Tibial artery (tissue), 4 donors: ENCODE measurements around the gene GDI1.
A peak's percentile ranks its signal among the peaks of the same experiment; 100 is the strongest.

Source experiments
- DNase-seq, 2 donors: peaks; one replicate each; pipeline ENCODE4 v3.0.0-alpha.2; 2019
- H3K27ac ChIP-seq, 2 donors: fragments of 200-600 bp; sonication (generic) in 1 of 2; 1 replicate in 1 of 2; 2 replicates in 1 of 2; pipeline ENCODE4 v1.5.1; 2018 to 2019; ENCODE audit warnings: mild to moderate bottlenecking in 1 of 2
- H3K27me3 ChIP-seq, 2 donors: fragments of 200-600 bp; sonication (generic) in 1 of 2; one replicate each; pipeline versions ENCODE4 v1.5.1 to v1.6.0; 2016 to 2019
- H3K36me3 ChIP-seq, 3 donors: fragments of 200-600 bp; sonication (generic) in 2 of 3; one replicate each; pipeline ENCODE4 v1.5.1; 2016 to 2019; ENCODE audit warnings: mild to moderate bottlenecking in 2 of 3
- H3K4me1 ChIP-seq, 4 donors: fragments of 200-600 bp; sonication (generic) in 2 of 4; 1 replicate in 3 of 4; 2 replicates in 1 of 4; pipeline ENCODE4 v1.5.1; 2016 to 2019
- H3K4me3 ChIP-seq, 2 donors: fragments of 200-600 bp; sonication (generic) in 1 of 2; 1 replicate in 1 of 2; 2 replicates in 1 of 2; pipeline ENCODE4 v1.5.1; 2018 to 2019; ENCODE audit warnings: mild to moderate bottlenecking in 2 of 2
- H3K9me3 ChIP-seq, 3 donors: fragments of 200-600 bp; sonication (generic) in 1 of 3; one replicate each; pipeline ENCODE4 v1.5.1; 2016 to 2019
- CTCF ChIP-seq, 2 experiments: fragments of 200-600 bp in 1 of 2; fragments of 450-650 bp in 1 of 2; IDR thresholded peaks; one replicate each; pipeline ENCODE4 v1.5.1; 2017 to 2019; ENCODE audit warnings: antibody characterized with exemption in 2 of 2, mild to moderate bottlenecking in 1 of 2, moderate library complexity in 1 of 2
- intact Hi-C: fragments of 100-400 bp; cut with DNase I; formaldehyde crosslinking; loops from one replicate; pipeline ENCODE4 v1.15.0; 2023; ENCODE audit warnings: low total_unique reads

GDI1 gene

DNA sequence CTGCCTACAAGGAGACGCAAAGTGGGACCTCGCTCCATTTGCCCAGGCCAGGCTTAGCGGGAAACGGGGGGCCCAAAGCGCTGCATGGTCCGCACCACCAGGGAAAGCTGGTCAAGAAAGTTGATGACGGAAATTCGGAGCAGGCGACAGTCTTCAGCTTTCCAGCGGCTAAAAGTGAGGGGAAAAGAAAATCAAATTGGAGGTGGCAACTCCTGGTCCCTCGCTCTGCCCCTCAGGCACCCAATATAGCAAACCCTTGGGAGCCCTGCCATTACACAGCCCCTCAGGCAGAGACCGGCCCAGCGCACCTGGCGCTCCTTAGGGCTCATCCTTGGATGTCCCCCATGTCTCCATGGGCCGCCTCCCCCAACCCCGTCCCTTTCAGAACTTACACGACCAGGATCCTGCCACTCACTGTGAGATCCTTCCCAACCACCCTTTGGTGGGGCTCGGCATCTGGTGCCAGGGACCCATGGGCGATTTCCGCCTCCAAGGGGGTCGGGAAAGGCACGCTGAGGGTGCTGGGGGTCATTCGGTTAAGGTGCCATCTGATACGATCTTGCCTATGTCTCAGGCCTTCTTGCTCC is 41.0 kb downstream of the GDI1 start:
- no peak for TF ChIP-seq CTCF (IDR thresholded peaks at IDR 0.05)
- Histone ChIP-seq H3K4me1 (peaks cover 0 to 9% (median 4%) of the 10 kb centered on the region in 4 donors), H3K36me3 (peaks cover 0 to 11% (median under 1%) of the 10 kb centered on the region in 3 donors), H3K9me3 (no peaks in the 10 kb centered on the region), H3K27me3 (no peaks in the 10 kb centered on the region), H3K4me3 (peak overlapping the region; percentile 55 to 62), H3K27ac (peak overlapping the region; percentile 81)
- no peak for DNase-seq
- intact Hi-C loops, result no loop called here

GRCh38 chrX:154478728-154479622 is 42.0 kb downstream of the GDI1 start, which contains the start of gene LAGE3:
Gene LAGE3 (minus strand): TSS chrX:154479281. CDS start chrX:154478915, 366 bp downstream.
- intact Hi-C loops, result no loop called here
- Histone ChIP-seq H3K4me3 (peak within 1 kb of the TSS; percentile 55 to 62), H3K27me3 (no peaks in the 10 kb centered on the region), H3K4me1 (peaks cover 0 to 9% (median 4%) of the 10 kb centered on the region in 4 donors), H3K27ac (peak within 1 kb of the TSS; percentile 81), H3K36me3 (peaks cover 0 to 8% (median 0%) of the 10 kb centered on the region in 3 donors), H3K9me3 (no peaks in the 10 kb centered on the region)
- no peak for TF ChIP-seq CTCF (IDR thresholded peaks at IDR 0.05)
- peak; percentile 87 to 95 for DNase-seq

DNA sequence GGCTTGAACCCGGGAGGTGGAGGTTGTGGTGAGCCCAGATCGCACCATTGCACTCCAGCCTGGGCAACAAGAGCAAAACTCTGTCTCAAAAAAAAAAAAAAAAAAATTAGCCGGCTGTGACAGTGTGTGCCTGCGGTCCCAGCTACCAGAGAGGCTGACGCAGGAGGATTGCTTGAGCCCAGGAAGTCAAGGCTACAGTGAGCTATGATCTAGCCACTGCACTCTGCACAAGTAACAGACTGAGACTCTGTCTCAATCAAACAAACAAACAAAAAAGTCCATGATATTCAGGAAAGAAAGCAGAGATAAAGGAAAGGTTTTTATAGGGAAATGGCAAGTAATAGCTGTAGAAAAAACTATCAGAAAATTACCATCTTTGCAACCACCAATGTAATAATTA is 44.2 kb downstream of the GDI1 start:
- Histone ChIP-seq H3K36me3 (peaks cover 0 to 19% (median 6%) of the 10 kb centered on the region in 3 donors), H3K4me1 (peaks cover 0 to 20% (median 9%) of the 10 kb centered on the region in 4 donors), H3K4me3 (no peak overlapping the region), H3K9me3 (no peaks in the 10 kb centered on the region), H3K27ac (no peak overlapping the region), H3K27me3 (no peaks in the 10 kb centered on the region)
- no peak for TF ChIP-seq CTCF (IDR thresholded peaks at IDR 0.05)
- no peak for DNase-seq
- intact Hi-C loops, result no loop called here

DNA sequence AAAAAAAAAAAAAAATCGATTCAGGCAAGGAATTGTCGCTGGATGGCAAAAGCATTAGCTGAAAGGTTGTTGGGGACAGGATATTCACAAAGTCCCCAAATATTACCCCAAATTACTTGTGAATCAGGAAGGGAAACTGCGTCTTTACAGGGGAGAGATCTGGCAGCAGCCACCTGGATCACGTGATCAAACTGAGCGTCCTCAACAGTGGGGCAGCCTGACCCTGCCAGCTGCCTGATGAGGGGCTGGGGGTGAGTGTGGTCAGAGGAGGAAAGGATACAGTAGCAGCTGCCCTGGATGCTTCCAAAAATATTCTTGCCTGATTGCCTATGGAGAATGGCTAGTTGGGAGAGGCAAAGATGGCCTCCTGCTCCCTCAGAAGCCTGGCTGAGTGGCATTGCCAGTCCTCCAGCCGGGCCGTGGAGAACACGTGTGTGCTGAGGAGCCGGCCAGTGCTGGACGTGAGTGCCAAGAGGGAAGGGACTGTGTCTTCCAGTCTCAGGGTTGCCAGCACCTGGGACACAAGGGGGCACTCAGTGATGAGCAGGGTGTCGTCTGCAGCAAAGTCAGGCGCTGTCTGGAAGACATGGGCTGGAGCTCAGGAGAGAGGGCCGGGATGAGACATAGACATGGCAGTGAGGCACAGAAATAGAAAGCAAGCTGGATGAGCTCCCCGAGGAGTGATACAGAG is 45.1 kb downstream of the GDI1 start:
- intact Hi-C loops, result no loop called here
- Histone ChIP-seq H3K36me3 (peaks cover 0 to 19% (median 6%) of the 10 kb centered on the region in 3 donors), H3K4me3 (no peak overlapping the region), H3K27me3 (no peaks in the 10 kb centered on the region), H3K9me3 (no peaks in the 10 kb centered on the region), H3K4me1 (peaks cover 0 to 21% (median 11%) of the 10 kb centered on the region in 4 donors), H3K27ac (no peak overlapping the region)
- TF ChIP-seq CTCF (IDR thresholded peaks at IDR 0.05), result no peak
- DNase-seq, result no peak

DNA sequence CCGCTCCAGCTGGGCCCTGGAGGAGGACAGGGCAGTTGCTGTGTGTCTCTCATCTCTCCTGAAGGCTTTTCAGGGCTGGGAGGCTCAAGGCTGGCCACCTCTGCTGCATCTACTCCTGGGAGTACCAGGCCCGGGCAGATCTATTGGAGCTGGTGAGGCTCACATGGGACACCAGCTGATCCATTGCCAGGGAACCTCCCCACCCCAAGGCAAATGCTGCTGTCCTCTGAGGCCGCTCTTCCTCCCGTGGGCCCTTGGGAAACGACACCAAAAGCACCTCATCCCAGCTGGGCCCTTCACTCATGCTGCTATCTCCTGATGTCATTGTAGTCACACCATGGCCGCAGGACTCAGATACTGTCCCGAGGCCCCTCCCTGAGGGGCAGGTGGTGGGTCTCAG is 45.8 kb downstream of the GDI1 start:
- DNase-seq, result no peak
- H3K36me3 ChIP-seq, result peaks cover 0 to 19% (median 6%) of the 10 kb centered on the region in 3 donors
- no peaks in the 10 kb centered on the region for H3K27me3 ChIP-seq
- H3K4me3 ChIP-seq, result no peak overlapping the region
- TF ChIP-seq CTCF (IDR thresholded peaks at IDR 0.05), result no peak
- no peak overlapping the region for H3K27ac ChIP-seq
- intact Hi-C loops, result no loop called here
- no peaks in the 10 kb centered on the region for H3K9me3 ChIP-seq
- peaks cover 0 to 29% (median 11%) of the 10 kb centered on the region in 4 donors for H3K4me1 ChIP-seq
